ENCODE measurements around the gene SERP1. TPM values are rescaled to one million over a fixed set of nuclear protein-coding genes. Genes with fewer than 3 reads are reported as not detected.
A peak's percentile ranks its signal among the peaks of the same experiment; 100 is the strongest.
"Not testable (repeated sequence)": the region's sequence is repeated elsewhere in the genome, so short reads cannot be mapped to it uniquely, and the experiment has no call there.

The SERP1 gene
- total RNA-seq, 4 donors from 2014 or later: 137 to 273 (median 206) TPM

DNA sequence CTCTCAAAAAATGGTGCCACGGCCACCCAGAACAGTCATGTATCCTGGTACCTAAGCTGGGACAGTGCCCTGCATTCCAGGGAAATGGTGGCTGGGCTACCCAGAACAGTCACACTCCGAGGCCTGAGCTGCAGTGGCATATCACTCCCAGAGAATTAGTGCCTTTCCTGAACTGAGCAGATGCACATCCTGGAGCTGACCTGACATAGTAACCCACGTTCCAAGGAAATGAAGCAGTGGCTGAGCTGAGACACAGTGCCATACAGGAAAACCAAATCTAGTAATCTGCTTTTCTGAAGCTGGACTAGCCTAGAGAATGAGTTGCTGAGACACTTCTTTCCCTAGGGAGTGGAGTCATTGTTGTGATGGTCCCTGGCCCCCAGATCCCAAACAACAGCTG is 41.8 kb downstream of the SERP1 start:
- Histone ChIP-seq H3K27me3 (no peaks in the 10 kb centered on the region), H3K27ac (no peak overlapping the region), H3K9me3 (no peaks in the 10 kb centered on the region), H3K4me1 (no peaks in the 10 kb centered on the region), H3K4me3 (no peak overlapping the region), H3K36me3 (no peaks in the 10 kb centered on the region)
- intact Hi-C loops (cut with DNase I): no loop called here
- no peak for TF ChIP-seq POLR2A (IDR thresholded peaks at IDR 0.05)
- TF ChIP-seq, protein P1, sequence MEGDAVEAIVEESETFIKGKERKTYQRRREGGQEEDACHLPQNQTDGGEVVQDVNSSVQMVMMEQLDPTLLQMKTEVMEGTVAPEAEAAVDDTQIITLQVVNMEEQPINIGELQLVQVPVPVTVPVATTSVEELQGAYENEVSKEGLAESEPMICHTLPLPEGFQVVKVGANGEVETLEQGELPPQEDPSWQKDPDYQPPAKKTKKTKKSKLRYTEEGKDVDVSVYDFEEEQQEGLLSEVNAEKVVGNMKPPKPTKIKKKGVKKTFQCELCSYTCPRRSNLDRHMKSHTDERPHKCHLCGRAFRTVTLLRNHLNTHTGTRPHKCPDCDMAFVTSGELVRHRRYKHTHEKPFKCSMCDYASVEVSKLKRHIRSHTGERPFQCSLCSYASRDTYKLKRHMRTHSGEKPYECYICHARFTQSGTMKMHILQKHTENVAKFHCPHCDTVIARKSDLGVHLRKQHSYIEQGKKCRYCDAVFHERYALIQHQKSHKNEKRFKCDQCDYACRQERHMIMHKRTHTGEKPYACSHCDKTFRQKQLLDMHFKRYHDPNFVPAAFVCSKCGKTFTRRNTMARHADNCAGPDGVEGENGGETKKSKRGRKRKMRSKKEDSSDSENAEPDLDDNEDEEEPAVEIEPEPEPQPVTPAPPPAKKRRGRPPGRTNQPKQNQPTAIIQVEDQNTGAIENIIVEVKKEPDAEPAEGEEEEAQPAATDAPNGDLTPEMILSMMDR (IDR thresholded peaks at IDR 0.05): no peak
- WGBS, 2 donors: 75 to 80% methylated on average over 2 to 3 of the region's 3 CpGs
- DNase-seq: no peak

DNA sequence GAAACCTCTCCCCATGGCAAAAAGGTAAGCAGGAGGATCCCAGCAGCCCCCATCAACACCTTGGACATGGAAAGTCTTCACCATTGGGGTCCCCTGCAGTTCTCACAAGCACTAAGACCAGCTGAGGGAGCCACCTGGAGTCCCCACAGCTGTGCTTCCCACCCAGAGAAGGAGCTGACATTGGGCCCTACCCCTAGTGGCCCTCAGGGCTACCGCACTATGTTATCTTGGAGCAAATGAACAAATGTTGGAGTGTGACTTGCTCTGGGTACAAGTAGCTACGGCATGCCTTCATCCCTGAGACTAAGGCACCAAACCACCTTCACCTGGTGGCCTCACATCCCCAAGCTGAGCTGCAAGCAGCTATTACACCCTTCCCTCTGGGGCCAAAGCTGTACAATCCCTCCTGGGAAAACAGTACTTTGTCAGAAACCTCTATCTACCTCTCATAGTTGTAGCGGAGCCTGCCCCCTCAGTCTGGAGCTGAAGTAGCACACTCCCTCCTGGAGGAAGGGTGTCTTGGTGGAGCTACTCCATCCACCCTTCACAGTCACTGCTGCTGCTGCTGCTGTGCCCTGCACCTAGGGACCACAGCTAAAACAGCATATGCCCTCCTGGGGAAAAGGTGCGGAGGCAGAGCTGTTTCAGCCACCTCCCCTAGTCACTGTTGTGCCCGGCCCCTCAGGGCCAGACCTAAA is 42.7 kb downstream of the SERP1 start:
- no peak for TF ChIP-seq POLR2A (IDR thresholded peaks at IDR 0.05)
- TF ChIP-seq, protein P1 (IDR thresholded peaks at IDR 0.05): no peak
- WGBS, 2 donors: 89 to 100% methylated on average over 1 to 3 of the region's 5 CpGs
- no peak overlapping the region for H3K27ac ChIP-seq
- H3K4me3 ChIP-seq: no peak overlapping the region
- no peaks in the 10 kb centered on the region for H3K36me3 ChIP-seq
- no peaks in the 10 kb centered on the region for H3K9me3 ChIP-seq
- intact Hi-C loops (cut with DNase I): no loop called here
- DNase-seq: no peak
- no peaks in the 10 kb centered on the region for H3K4me1 ChIP-seq
- H3K27me3 ChIP-seq: no peaks in the 10 kb centered on the region

DNA sequence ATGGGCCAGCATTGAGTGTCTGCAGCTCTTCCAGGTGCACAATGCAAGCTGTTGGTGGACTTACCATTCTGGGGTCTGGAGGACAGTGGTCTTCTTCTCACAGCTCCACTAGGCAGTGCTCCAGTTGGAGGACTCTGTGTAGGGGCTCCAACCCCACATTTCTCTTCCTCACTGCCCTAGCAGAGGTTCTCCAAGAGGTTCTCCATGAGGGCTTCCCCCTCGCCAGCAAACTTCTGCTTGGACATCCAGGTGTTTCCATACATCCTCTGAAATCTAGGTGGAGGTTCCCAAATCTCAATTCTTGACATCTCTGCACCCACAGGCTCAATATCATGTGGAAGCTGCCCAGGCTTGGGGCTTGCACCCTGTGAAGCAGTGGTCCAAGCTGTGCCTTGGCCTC is 45.3 kb downstream of the SERP1 start:
- H3K4me3 ChIP-seq; H3K36me3 ChIP-seq; H3K27ac ChIP-seq; DNase-seq; H3K9me3 ChIP-seq; H3K4me1 ChIP-seq; H3K27me3 ChIP-seq; intact Hi-C loops (cut with DNase I): not testable (repeated sequence)
- 75 to 80% methylated on average over 1 of the region's 1 CpG for WGBS, 2 donors

DNA sequence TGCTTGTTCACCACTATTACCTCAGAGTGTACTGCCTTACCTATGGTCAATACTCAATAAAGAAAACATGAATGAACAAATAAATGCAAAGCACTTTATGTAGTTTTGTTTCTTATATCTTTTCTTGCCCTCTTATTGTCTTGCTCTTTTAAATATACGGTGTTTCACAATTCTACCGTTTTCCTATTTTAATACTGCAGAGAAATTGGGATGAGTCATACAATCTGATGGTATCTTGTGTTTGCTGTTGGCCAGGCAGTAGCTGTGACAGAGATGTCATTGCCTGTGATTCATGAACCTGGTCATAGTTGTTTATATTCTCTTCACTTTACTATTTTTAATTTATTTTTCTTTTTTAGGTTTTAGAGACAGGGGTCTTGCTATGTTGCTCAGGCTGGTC is 48.3 kb downstream of the SERP1 start:
- WGBS, 2 donors: 31 to 50% methylated on average over 2 of the region's 2 CpGs
- DNase-seq: no peak
- Histone ChIP-seq H3K27ac (no peak overlapping the region), H3K4me1 (no peaks in the 10 kb centered on the region), H3K4me3 (no peak overlapping the region), H3K27me3 (no peaks in the 10 kb centered on the region), H3K9me3 (no peaks in the 10 kb centered on the region), H3K36me3 (no peaks in the 10 kb centered on the region)
- no peak for TF ChIP-seq POLR2A (IDR thresholded peaks at IDR 0.05)
- TF ChIP-seq, protein P1 (IDR thresholded peaks at IDR 0.05): no peak
- intact Hi-C loops (cut with DNase I): loop anchor here (10.0 kb wide), 2 partner anchors 83 to 213 kb away; no protein-coding TSS in a partner anchor

DNA sequence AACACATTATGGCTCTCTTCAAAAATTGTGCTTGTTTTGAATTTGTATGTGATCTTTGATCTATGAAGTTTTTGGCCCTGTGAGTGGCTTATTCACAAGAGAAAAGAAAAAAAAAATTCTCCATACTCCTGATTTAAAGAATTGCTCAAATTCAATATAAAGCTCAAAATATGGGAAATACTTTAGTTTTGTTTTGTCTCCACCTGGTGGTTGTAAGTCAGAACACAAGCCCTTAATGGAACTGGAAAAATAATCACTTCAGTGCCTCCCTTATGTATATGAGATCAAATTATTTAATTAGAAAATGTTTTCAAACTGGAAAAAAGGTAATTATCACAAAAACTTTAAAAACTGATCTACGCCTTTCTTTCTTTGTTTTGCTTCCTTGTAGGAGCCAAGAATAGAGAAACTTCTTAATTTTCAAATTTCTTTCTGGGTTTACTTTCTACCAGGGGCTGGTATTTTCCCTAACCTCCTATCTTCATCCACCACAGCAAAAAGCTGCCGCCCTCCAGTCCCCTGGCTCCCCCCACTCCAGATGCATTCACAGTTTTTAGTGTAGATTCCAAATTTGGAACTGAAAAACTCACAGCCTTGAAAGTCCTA is 50.6 kb downstream of the SERP1 start:
- Histone ChIP-seq H3K27me3 (no peaks in the 10 kb centered on the region), H3K4me3 (no peak overlapping the region), H3K9me3 (no peaks in the 10 kb centered on the region), H3K36me3 (no peaks in the 10 kb centered on the region), H3K27ac (no peak overlapping the region), H3K4me1 (no peaks in the 10 kb centered on the region)
- DNase-seq: no peak
- WGBS, 2 donors: 0 to 1% methylated on average over 2 of the region's 2 CpGs
- intact Hi-C loops (cut with DNase I): loop anchor here (10.0 kb wide), 2 partner anchors 81 to 211 kb away; no protein-coding TSS in a partner anchor
- TF ChIP-seq, protein P1 (IDR thresholded peaks at IDR 0.05): peak; percentile 59 to 91 (median 84)
- no peak for TF ChIP-seq POLR2A (IDR thresholded peaks at IDR 0.05)
